Prostate gland (tissue), 2 donors: Measurements from ENCODE around the gene OR2H2. TPM values are rescaled to one million over a fixed set of nuclear protein-coding genes. Genes with fewer than 3 reads are reported as not detected.

Source experiments
- DNase-seq: peaks from one replicate; pipeline ENCODE4 v3.0.0-alpha.2; 2019; ENCODE audit warnings: low spot score
- H3K27ac ChIP-seq, 2 donors: fragments of 200-600 bp; sonication (generic); 2 replicates each; pipeline ENCODE4 v1.5.1; 2017 to 2019
- H3K27me3 ChIP-seq: fragments of 200-600 bp; sonication (generic); replicated peaks from 2 replicates; pipeline ENCODE4 v1.5.1; 2019; ENCODE audit not compliant: insufficient read depth
- H3K36me3 ChIP-seq, 2 donors: fragments of 200-600 bp; sonication (generic); 1 replicate in 1 of 2; 2 replicates in 1 of 2; pipeline versions ENCODE4 v1.5.1 to v1.8.1; 2017 to 2019
- H3K4me1 ChIP-seq: fragments of 200-600 bp; sonication (generic); replicated peaks from 2 replicates; pipeline ENCODE4 v1.5.1; 2019
- H3K4me3 ChIP-seq, 2 donors: fragments of 200-600 bp; sonication (generic); 2 replicates each; pipeline ENCODE4 v1.5.1; 2017 to 2019
- H3K9me3 ChIP-seq: fragments of 200-600 bp; sonication (generic); 2 replicates; pipeline ENCODE4 v1.5.1; 2017
- POLR2A ChIP-seq: fragments of 450-650 bp; IDR thresholded peaks from one replicate; pipeline ENCODE4 v1.6.1; 2016; ENCODE audit warnings: antibody characterized with exemption, mild to moderate bottlenecking
- POLR2AphosphoS5 ChIP-seq: sonication (generic); formaldehyde crosslinking; IDR thresholded peaks from one replicate; pipeline ENCODE4 v1.6.1; 2017; ENCODE audit warnings: antibody characterized with exemption
- WGBS: methylation state at CpG from one replicate; pipeline ENCODE4 v1.1.5; 2018; 5-methylcytosine and 5-hydroxymethylcytosine counted together
- intact Hi-C: fragments of 100-400 bp; cut with DNase I; formaldehyde crosslinking; loops from one replicate; pipeline ENCODE4 v1.14.2; 2022
- total RNA-seq, 2 donors: library from RNA; depleted of rRNA; stranded (reverse); fragments of >200 nt; gene quantifications; one replicate each; pipeline ENCODE4 v1.1.0, GENCODE V29; 2016
- TF ChIP-seq, protein P1 (sequence below), 4 experiments: fragments of 200-600 bp in 2 of 4; fragments of 450-650 bp in 2 of 4; sonication (generic) in 2 of 4; IDR thresholded peaks; 1 replicate in 3 of 4; 2 replicates in 1 of 4; pipeline ENCODE4 v1.5.1; 2016 to 2019; ENCODE audit warnings: antibody characterized with exemption in 4 of 4, mild to moderate bottlenecking in 2 of 4, moderate library complexity in 2 of 4

The OR2H2 gene
- total RNA-seq, 2 donors from 2014 or later = not detected

DNA sequence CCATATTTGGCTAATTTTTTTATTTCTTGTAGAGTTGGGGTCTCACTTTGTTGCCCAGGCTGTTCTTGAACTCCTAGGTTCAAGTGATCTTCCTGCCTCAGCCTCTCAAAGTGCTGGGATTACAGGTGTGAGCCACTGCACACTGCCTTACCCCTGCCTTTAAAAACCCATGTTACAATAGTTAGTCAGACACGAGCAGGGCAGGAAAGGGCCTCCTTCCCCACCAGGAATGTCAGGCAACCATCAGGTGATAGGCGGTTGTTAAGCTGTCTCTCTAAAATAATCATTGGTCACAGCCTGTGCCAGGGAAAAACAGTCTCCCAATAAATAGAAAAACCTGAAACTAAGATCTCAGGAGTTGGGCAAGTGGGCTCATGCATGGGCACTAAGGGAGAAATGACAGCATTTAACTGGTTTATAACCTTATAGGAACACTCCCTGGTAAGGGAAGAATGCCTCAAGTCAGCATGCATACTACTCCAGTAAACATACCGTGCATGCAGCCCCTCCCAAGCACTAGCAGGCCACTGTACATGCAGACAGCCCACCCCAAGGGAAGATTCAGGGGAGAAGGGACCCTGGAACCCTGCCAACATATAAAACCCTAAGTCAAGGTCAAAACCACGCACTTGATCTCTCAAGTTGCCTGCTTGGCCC lies 8.4 kb downstream of the OR2H2 start:
- H3K4me1 ChIP-seq = no peaks in the 10 kb centered on the region
- DNase-seq = no peak
- no peak overlapping the region for H3K27ac ChIP-seq
- WGBS = 4% methylated on average over 4 of the region's 4 CpGs
- intact Hi-C loops = no loop called here
- H3K27me3 ChIP-seq = no peaks in the 10 kb centered on the region
- no peaks in the 10 kb centered on the region for H3K9me3 ChIP-seq
- no peaks in the 10 kb centered on the region for H3K36me3 ChIP-seq
- TF ChIP-seq POLR2A = no peak
- TF ChIP-seq, protein P1, sequence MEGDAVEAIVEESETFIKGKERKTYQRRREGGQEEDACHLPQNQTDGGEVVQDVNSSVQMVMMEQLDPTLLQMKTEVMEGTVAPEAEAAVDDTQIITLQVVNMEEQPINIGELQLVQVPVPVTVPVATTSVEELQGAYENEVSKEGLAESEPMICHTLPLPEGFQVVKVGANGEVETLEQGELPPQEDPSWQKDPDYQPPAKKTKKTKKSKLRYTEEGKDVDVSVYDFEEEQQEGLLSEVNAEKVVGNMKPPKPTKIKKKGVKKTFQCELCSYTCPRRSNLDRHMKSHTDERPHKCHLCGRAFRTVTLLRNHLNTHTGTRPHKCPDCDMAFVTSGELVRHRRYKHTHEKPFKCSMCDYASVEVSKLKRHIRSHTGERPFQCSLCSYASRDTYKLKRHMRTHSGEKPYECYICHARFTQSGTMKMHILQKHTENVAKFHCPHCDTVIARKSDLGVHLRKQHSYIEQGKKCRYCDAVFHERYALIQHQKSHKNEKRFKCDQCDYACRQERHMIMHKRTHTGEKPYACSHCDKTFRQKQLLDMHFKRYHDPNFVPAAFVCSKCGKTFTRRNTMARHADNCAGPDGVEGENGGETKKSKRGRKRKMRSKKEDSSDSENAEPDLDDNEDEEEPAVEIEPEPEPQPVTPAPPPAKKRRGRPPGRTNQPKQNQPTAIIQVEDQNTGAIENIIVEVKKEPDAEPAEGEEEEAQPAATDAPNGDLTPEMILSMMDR (IDR thresholded peaks at IDR 0.05) = no peak
- no peak for TF ChIP-seq POLR2AphosphoS5
- no peak overlapping the region for H3K4me3 ChIP-seq

GRCh38 chr6:29596381-29596900 lies 11.5 kb downstream of the OR2H2 start:
- no peaks in the 10 kb centered on the region for H3K9me3 ChIP-seq
- intact Hi-C loops = no loop called here
- WGBS = 82% methylated on average over 6 of the region's 6 CpGs

DNA sequence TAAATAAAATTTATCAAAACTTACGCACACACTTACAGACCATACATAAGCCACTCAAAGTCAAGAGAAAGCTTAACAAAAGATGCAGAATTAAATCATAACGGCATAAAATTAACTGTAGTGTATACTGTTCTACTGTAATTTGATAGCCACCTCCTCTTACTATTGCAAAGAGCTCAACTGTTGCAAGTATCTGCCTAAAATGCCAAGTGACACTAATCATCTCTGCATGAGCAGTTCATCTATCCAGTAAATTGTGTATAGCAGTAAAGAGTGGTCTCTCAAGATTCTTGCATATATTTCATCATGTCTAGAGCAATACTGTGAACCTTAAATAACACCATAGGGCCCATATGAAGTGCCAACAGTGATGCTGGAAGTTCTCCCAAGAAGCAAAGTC lies 12.3 kb downstream of the OR2H2 start:
- TF ChIP-seq, protein P1 (IDR thresholded peaks at IDR 0.05) = no peak
- TF ChIP-seq POLR2AphosphoS5 = no peak
- TF ChIP-seq POLR2A = no peak
- WGBS = 69% methylated on average over 2 of the region's 2 CpGs
- no peaks in the 10 kb centered on the region for H3K4me1 ChIP-seq
- no peaks in the 10 kb centered on the region for H3K9me3 ChIP-seq
- no peak overlapping the region for H3K27ac ChIP-seq
- DNase-seq = no peak
- no peaks in the 10 kb centered on the region for H3K27me3 ChIP-seq
- no peaks in the 10 kb centered on the region for H3K36me3 ChIP-seq
- H3K4me3 ChIP-seq = no peak overlapping the region
- intact Hi-C loops = no loop called here

More at GRCh38 chr6:29596381-29596900, 11.5 kb downstream of the OR2H2 start:
- no peaks in the 10 kb centered on the region for H3K36me3 ChIP-seq
- no peak overlapping the region for H3K4me3 ChIP-seq
- TF ChIP-seq, protein P1 (IDR thresholded peaks at IDR 0.05) = no peak
- TF ChIP-seq POLR2A (no peak), POLR2AphosphoS5 (no peak)
- no peak overlapping the region for H3K27ac ChIP-seq
- H3K27me3 ChIP-seq = no peaks in the 10 kb centered on the region
- H3K4me1 ChIP-seq = no peaks in the 10 kb centered on the region
- no peak for DNase-seq

DNA sequence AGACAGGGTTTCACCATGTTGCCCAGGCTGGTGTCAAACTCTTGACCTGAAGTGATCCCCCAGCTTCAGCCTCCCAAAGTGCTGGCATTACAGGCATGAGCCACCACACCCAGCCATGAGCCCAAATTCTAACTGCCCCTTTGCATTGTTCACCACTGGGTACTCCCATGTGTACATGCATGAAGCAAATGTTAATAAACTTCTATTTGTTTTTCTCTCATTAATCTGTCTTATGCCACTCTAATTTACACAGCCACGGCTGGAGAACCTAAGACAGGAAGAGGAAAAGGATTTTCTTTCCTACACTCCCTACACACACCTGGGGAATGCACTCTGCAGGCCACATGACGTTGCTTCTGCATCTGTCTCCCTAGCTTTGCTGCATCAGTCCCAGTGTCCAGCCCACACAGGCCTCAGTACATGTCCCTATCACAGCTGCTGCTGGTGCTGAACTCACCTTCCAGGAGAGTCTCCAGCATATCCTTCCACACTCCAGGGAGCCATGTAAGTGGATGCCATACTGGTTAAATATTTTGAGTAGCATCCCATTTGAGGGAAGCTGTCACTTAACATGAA lies 13.3 kb downstream of the OR2H2 start:
- intact Hi-C loops = no loop called here
- Histone ChIP-seq H3K9me3 (no peaks in the 10 kb centered on the region), H3K4me1 (no peaks in the 10 kb centered on the region), H3K27ac (no peak overlapping the region), H3K36me3 (no peaks in the 10 kb centered on the region), H3K4me3 (no peak overlapping the region), H3K27me3 (no peaks in the 10 kb centered on the region)
- WGBS = 49% methylated on average over 2 of the region's 2 CpGs
- no peak for DNase-seq
- TF ChIP-seq POLR2A (no peak), POLR2AphosphoS5 (no peak)
- TF ChIP-seq, protein P1 (IDR thresholded peaks at IDR 0.05) = no peak
